Body of pancreas (tissue), 4 donors: ENCODE measurements around the gene IL1R2. TPM values are rescaled to one million over a fixed set of nuclear protein-coding genes. Genes with fewer than 3 reads are reported as not detected.

Experiments used
- ATAC-seq: fragments of 150-250 bp; one replicate; pipeline ENCODE4 v1.9.1; 2016
- DNase-seq, 4 donors: peaks; one replicate each; pipeline ENCODE4 v3.0.0-alpha.2; 2019
- H3K27ac ChIP-seq, 4 donors: fragments of 200-600 bp; sonication (generic); 1 replicate in 3 of 4; 2 replicates in 1 of 4; pipeline versions ENCODE4 v1.5.1 to v1.6.1; 2016 to 2019; ENCODE audit warnings: mild to moderate bottlenecking in 1 of 4, mixed read lengths in 1 of 4, moderate library complexity in 1 of 4
- H3K27me3 ChIP-seq, 2 donors: fragments of 200-600 bp; sonication (generic); one replicate each; pipeline ENCODE4 v1.6.0; 2016; ENCODE audit warnings: mild to moderate bottlenecking in 1 of 2
- H3K36me3 ChIP-seq, 2 donors: fragments of 200-600 bp; sonication (generic); replicated peaks in 1 of 2; 2 replicates each; pipeline ENCODE4 v1.5.1; 2016; ENCODE audit warnings: low read depth in 2 of 2; ENCODE audit not compliant: insufficient read depth in 1 of 2
- H3K4me1 ChIP-seq: fragments of 200-600 bp; sonication (generic); one replicate; pipeline ENCODE4 v1.6.0; 2016
- H3K4me3 ChIP-seq, 2 donors: fragments of 200-600 bp; sonication (generic); 1 replicate in 1 of 2; 2 replicates in 1 of 2; pipeline ENCODE4 v1.5.1; 2016 to 2019
- H3K9me3 ChIP-seq, 3 donors: fragments of 200-600 bp; sonication (generic); 1 replicate in 2 of 3; 2 replicates in 1 of 3; pipeline ENCODE4 v1.5.1; 2016
- CTCF ChIP-seq, 7 experiments: fragments of 450-650 bp in 4 of 7; fragments of 200-600 bp in 3 of 7; sonication (generic) in 3 of 7; IDR thresholded peaks; one replicate each; pipeline ENCODE4 v1.5.1; 2016 to 2019; ENCODE audit warnings: antibody characterized with exemption in 7 of 7
- POLR2A ChIP-seq, 3 donors: fragments of 450-650 bp; IDR thresholded peaks; one replicate each; pipeline ENCODE4 v1.6.1; 2016; ENCODE audit warnings: antibody characterized with exemption in 3 of 3, mild to moderate bottlenecking in 2 of 3
- WGBS, 2 donors: methylation state at CpG; one replicate each; pipeline ENCODE4 v1.1.5; 2017; 5-methylcytosine and 5-hydroxymethylcytosine counted together
- intact Hi-C: fragments of 100-400 bp; cut with DNase I; formaldehyde crosslinking; loops from one replicate; pipeline ENCODE4 v1.15.1; 2023
- total RNA-seq, 2 donors: library from RNA; depleted of rRNA; stranded (reverse); fragments of >200 nt; gene quantifications; one replicate each; pipeline ENCODE4 v1.1.0, GENCODE V29; 2016

The IL1R2 gene
- total RNA-seq, 2 donors from 2014 or later, result 8.0 TPM; not detected in 1

DNA sequence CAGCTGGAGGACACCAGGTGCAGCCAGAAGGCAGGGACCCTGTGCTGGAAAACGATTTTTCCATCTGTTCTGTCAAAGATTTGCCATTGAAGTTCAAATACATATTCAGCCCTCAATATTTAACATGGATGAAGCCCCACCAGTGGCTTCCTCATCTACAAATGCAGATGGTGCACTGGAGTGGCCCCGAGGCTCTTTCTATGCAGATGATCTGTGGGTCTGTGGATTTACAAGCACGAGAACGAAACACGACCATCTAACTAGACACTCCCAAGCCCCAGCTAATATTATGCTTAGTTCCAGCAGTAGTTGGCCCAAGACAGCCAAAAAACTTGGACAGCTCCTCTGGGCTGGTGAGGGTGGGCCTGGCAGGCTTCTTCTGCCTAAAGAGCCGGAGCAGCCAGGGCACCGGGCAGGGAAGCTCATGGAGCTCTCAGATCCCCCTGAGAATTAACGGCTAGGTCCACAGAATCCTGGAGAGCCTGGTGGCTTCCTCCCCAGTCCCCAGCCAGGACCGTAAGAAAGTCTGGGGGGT, 9.2 kb upstream of the IL1R2 start:
- DNase-seq (no peak), ATAC-seq (no peak)
- no peak for TF ChIP-seq POLR2A (IDR thresholded peaks at IDR 0.05)
- WGBS, 2 donors, result 80 to 84% methylated on average over 6 to 9 of the region's 9 CpGs
- Histone ChIP-seq H3K4me3 (no peak overlapping the region), H3K4me1 (no peaks in the 10 kb centered on the region), H3K27ac (no peak overlapping the region), H3K27me3 (no peaks in the 10 kb centered on the region), H3K36me3 (no peaks in the 10 kb centered on the region), H3K9me3 (no peaks in the 10 kb centered on the region)
- intact Hi-C loops, result no loop called here

GRCh38 chr2:101983486-101983885, 8.3 kb upstream of the IL1R2 start:
- intact Hi-C loops, result no loop called here
- Histone ChIP-seq H3K27me3 (no peaks in the 10 kb centered on the region), H3K4me1 (no peaks in the 10 kb centered on the region), H3K36me3 (no peaks in the 10 kb centered on the region), H3K27ac (no peak overlapping the region), H3K9me3 (no peaks in the 10 kb centered on the region), H3K4me3 (no peak overlapping the region)
- no peak for DNase-seq
- TF ChIP-seq POLR2A (IDR thresholded peaks at IDR 0.05) (no peak), CTCF (IDR thresholded peaks at IDR 0.05) (no peak)
- 54 to 57% methylated on average over 8 of the region's 8 CpGs for WGBS, 2 donors
- ATAC-seq, result no peak

DNA sequence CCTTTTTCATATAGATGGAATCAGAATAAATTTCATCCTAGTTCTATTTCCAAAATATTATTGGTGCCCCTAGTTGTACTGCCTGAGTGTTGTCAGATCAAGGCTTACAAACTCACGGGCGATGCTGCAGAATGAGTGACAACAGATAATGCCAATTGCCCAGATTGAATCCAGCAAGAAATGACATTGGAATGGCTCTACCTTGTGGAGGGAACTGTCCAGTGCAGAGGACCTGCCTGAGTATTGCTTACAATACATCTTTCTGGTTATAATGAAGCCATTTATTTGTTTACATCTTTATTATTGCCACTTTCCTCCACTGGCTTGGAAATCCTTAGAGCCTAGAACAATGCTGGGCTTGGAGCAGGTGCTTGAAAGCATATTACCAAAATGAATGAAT, 7.8 kb upstream of the IL1R2 start:
- Histone ChIP-seq H3K4me1 (no peaks in the 10 kb centered on the region), H3K4me3 (no peak overlapping the region), H3K9me3 (no peaks in the 10 kb centered on the region), H3K36me3 (no peaks in the 10 kb centered on the region), H3K27ac (no peak overlapping the region), H3K27me3 (no peaks in the 10 kb centered on the region)
- TF ChIP-seq POLR2A (IDR thresholded peaks at IDR 0.05) (no peak), CTCF (IDR thresholded peaks at IDR 0.05) (peak in 2 of 7 experiments; percentile 16 to 24)
- WGBS, 2 donors, result 59 to 71% methylated on average over 2 of the region's 2 CpGs
- DNase-seq (no peak), ATAC-seq (no peak)
- intact Hi-C loops, result no loop called here

DNA sequence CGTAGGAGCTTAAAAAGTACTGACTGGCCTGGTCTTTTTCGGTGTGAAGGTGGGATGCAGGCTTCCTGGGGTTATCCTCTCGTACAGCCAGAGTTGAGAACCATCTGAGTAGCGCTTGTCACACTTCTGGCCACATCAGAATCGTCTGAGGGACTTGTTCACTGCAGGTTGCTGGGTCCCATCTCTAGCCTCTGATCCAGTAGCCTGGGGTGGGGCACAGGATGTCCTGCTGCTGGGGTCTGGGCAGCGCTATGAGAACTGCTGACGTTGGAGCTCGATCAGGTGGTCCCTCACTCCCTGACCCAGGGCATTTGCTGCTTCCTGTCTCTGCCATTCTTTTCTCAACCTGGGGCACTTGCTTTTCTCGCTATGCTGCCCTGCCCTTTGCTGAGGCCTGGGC, 7.1 kb upstream of the IL1R2 start:
- DNase-seq, result no peak
- no peak for ATAC-seq
- WGBS, 2 donors, result 83 to 89% methylated on average over 5 to 9 of the region's 9 CpGs
- TF ChIP-seq POLR2A (IDR thresholded peaks at IDR 0.05) (no peak), CTCF (IDR thresholded peaks at IDR 0.05) (no peak)
- Histone ChIP-seq H3K27ac (no peak overlapping the region), H3K4me3 (no peak overlapping the region), H3K36me3 (no peaks in the 10 kb centered on the region), H3K4me1 (no peaks in the 10 kb centered on the region), H3K9me3 (no peaks in the 10 kb centered on the region), H3K27me3 (no peaks in the 10 kb centered on the region)
- intact Hi-C loops, result no loop called here

- WGBS, 2 donors, result 80 to 84% methylated on average over 7 of the region's 7 CpGs
- ATAC-seq, result no peak
- intact Hi-C loops, result no loop called here
- H3K27ac ChIP-seq, result no peak overlapping the region
- no peak for TF ChIP-seq POLR2A (IDR thresholded peaks at IDR 0.05)
- no peak for TF ChIP-seq CTCF (IDR thresholded peaks at IDR 0.05)
- H3K9me3 ChIP-seq, result no peaks in the 10 kb centered on the region
- H3K36me3 ChIP-seq, result no peaks in the 10 kb centered on the region
- H3K4me1 ChIP-seq, result no peaks in the 10 kb centered on the region
- H3K4me3 ChIP-seq, result no peak overlapping the region
- H3K27me3 ChIP-seq, result no peaks in the 10 kb centered on the region
- DNase-seq, result no peak
These were observed 6.5 kb upstream of the IL1R2 start for GRCh38 chr2:101985101-101985792.
